Lung (tissue), 12 donors: ENCODE measurements around the gene ATP2B2. TPM values are rescaled to one million over a fixed set of nuclear protein-coding genes. Genes with fewer than 3 reads are reported as not detected.

ENCODE experiments used
- ATAC-seq: fragments of 200-7000 bp; cut with Tn5 transposase; one replicate; pipeline ENCODE4 v1.9.1; 2020; ENCODE audit warnings: moderate number of reproducible peaks; ENCODE audit not compliant: insufficient read depth, low FRiP score
- DNase-seq, 3 donors: peaks; one replicate each; pipeline ENCODE4 v3.0.0-alpha.2; 2013 to 2017
- H3K27ac ChIP-seq, 2 donors: one replicate each; pipeline ENCODE4 v1.5.1; 2013; ENCODE audit warnings: mild to moderate bottlenecking in 2 of 2, moderate library complexity in 2 of 2, control low read depth in 1 of 2, inconsistent platforms in 1 of 2, low read depth in 1 of 2, low read length in 1 of 2
- H3K27me3 ChIP-seq, 3 donors: one replicate each; pipeline ENCODE4 v1.5.1; 2013; ENCODE audit warnings: low read length in 2 of 3; ENCODE audit not compliant: control insufficient read depth in 3 of 3, insufficient read depth in 3 of 3
- H3K36me3 ChIP-seq, 4 donors: one replicate each; pipeline ENCODE4 v1.5.1; 2013; ENCODE audit warnings: low read length in 4 of 4, mild to moderate bottlenecking in 1 of 4, moderate library complexity in 1 of 4; ENCODE audit not compliant: control insufficient read depth in 4 of 4, insufficient read depth in 4 of 4
- H3K4me1 ChIP-seq, 5 donors: one replicate each; pipeline ENCODE4 v1.5.1; 2013; ENCODE audit warnings: low read length in 5 of 5, mild to moderate bottlenecking in 2 of 5, moderate library complexity in 1 of 5; ENCODE audit not compliant: control insufficient read depth in 5 of 5, insufficient read depth in 5 of 5
- H3K4me3 ChIP-seq: one replicate; pipeline ENCODE4 v1.5.1; 2013; ENCODE audit warnings: mild to moderate bottlenecking, control low read depth, moderate library complexity
- H3K9ac ChIP-seq, 2 donors: one replicate each; pipeline ENCODE4 v1.5.1; 2013; ENCODE audit warnings: low read length in 2 of 2, control low read depth in 1 of 2; ENCODE audit not compliant: insufficient read depth in 1 of 2
- H3K9me3 ChIP-seq, 4 donors: one replicate each; pipeline ENCODE4 v1.5.1; 2013; ENCODE audit warnings: low read length in 3 of 4, mild to moderate bottlenecking in 1 of 4, moderate library complexity in 1 of 4; ENCODE audit not compliant: control insufficient read depth in 4 of 4, insufficient read depth in 3 of 4
- CTCF ChIP-seq: IDR thresholded peaks from 2 replicates; pipeline ENCODE4 v1.5.1; 2012; ENCODE audit warnings: mild to moderate bottlenecking; ENCODE audit errors: control extremely low read depth, extremely low read depth
- WGBS, 2 donors: extraction: QIAGEN DNeasy Blood & Tissue Kit; methylation state at CpG; one replicate each; pipeline ENCODE4 v1.1.7; 2013; 5-methylcytosine and 5-hydroxymethylcytosine counted together
- polyA plus RNA-seq, 2 donors: library from polyadenylated mRNA; stranded (reverse); fragments of 200-250 nt; gene quantifications; one replicate each; pipeline ENCODE4 v1.2.1, GENCODE V29; 2013
- total RNA-seq, 2 donors: library from RNA; depleted of rRNA in 1 of 2; stranded (reverse); fragments of >200 nt in 1 of 2; gene quantifications; one replicate each; pipeline ENCODE4 v1.2.1, GENCODE V29; 2014 to 2021
- donor health status: control.
- donor health status: control.
- donor health status: Bipolar disorder and iron deficiency.
- donor health status: healthy.
- donor health status: DM: yes; HTN: yes; CAD: no.

The ATP2B2 gene
- total and polyA plus RNA-seq, 4 donors = 0.06 TPM; not detected in 3

DNA sequence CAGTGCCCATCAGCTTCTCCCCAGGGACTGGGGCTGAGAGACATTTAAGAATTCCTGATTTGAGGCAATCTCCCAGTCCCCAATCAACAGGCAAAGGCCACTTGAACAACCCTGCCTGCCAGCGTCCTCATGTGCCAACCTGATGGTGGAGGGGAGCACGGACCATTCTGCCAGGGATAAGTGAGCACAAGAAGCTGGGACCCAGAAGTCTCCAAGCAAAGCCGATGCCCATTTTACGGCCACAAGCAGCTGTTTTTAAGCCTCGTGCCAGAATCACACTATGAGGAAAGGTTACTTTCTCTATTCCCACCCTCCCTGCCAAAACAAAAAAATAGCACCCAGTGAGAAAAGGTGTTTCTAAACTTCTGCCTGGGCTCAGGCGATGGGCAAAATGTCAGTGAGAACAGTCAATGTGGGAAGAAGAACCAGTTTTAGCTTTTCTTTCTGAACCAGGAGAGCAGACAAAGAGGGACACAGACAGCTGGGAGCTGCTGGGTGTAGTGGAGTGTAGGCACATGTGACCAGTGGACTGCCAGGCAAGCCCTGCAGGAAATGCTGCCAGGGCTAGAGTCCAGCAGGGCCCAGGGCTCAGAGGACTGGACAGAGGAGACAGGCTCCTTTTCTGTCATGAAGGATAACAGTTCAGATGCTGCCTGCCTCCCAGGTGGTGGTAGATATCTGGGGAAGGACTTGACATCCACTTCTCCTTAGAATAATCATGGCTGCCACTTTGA, 57.7 kb downstream of the ATP2B2 start:
- ATAC-seq (no peak), DNase-seq (no peak)
- no peak overlapping the region for H3K27ac ChIP-seq
- WGBS, 2 donors = 68 to 78% methylated on average over 6 of the region's 6 CpGs
- no peaks in the 10 kb centered on the region for H3K36me3 ChIP-seq
- H3K9me3 ChIP-seq = peaks cover 0 to 2% (median 0%) of the 10 kb centered on the region in 4 donors
- TF ChIP-seq CTCF = no peak
- no peaks in the 10 kb centered on the region for H3K4me1 ChIP-seq
- H3K9ac ChIP-seq = no peak overlapping the region
- H3K4me3 ChIP-seq = no peak overlapping the region
- H3K27me3 ChIP-seq = peaks cover 3 to 8% (median 6%) of the 10 kb centered on the region in 3 donors

DNA sequence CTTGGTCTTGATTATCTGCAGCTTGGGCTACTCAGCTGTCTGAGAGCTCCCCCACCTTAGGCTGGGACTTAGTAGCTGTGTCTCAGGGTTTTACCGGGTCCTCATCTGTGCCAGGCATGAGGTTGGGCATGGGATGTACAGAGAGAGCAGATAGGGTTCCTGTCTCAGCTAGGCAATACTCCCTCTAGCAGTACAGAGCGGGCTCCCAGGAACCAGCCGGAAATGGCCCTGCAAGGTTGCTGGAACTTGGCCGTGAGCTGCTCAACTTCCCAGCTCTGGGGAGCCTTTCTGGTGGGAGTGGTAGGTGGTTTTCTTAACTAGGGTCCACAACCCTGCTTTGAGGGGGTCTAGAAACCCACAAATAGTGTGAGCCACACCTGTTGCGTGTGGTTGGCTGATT, 58.3 kb downstream of the ATP2B2 start:
- 85 to 91% methylated on average over 5 of the region's 5 CpGs for WGBS, 2 donors
- peaks cover 0 to 2% (median 0%) of the 10 kb centered on the region in 4 donors for H3K9me3 ChIP-seq
- no peak overlapping the region for H3K9ac ChIP-seq

DNA sequence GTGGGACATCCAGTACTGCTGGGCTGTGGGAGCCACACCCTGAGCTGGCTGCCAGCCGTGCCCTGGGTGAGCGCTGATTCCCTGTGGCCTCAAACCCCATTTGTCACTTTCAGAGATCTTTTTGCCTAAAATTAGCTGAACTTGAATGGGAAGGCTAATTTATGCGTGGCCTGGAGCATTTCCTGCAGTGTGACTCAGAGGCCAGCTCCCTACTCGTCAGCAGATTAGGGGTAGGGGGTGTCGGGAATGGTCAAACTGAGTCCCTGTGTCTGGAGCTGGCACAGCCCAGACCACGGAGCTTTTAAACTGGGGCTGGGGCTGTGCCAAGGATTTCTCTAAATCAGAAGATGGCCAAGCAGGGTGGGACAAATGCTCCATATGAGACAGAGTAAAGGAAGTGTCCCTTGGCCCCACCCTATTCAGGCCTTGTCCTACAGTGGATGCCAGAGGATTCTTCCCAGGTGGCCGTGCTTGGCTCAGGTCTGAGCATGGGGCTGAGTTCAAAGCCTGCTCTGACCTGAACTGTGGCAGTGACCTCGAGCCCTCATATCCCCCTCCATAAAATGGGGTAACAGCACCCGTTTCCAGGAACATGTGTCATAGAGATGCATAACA, 59.7 kb downstream of the ATP2B2 start:
- 58 to 68% methylated on average over 9 of the region's 9 CpGs for WGBS, 2 donors
- DNase-seq (no peak), ATAC-seq (no peak)
- no peaks in the 10 kb centered on the region for H3K4me1 ChIP-seq
- TF ChIP-seq CTCF = no peak
- H3K9me3 ChIP-seq = peaks cover 0 to 2% (median 0%) of the 10 kb centered on the region in 4 donors
- no peaks in the 10 kb centered on the region for H3K36me3 ChIP-seq
- H3K27ac ChIP-seq = no peak overlapping the region
- peaks cover 3 to 9% (median 5%) of the 10 kb centered on the region in 3 donors for H3K27me3 ChIP-seq
- no peak overlapping the region for H3K4me3 ChIP-seq
- no peak overlapping the region for H3K9ac ChIP-seq

More for the DNA sequence above, 58.3 kb downstream of the ATP2B2 start:
- H3K27ac ChIP-seq = no peak overlapping the region
- TF ChIP-seq CTCF = no peak
- H3K4me3 ChIP-seq = no peak overlapping the region
- H3K36me3 ChIP-seq = no peaks in the 10 kb centered on the region
- H3K27me3 ChIP-seq = peaks cover 3 to 9% (median 6%) of the 10 kb centered on the region in 3 donors
- no peaks in the 10 kb centered on the region for H3K4me1 ChIP-seq
- no peak for DNase-seq
- ATAC-seq = no peak
